Rectal smooth muscle tissue (tissue), 1 donor: ENCODE measurements around the gene LPAR1.

Experiments
- H3K27ac ChIP-seq: one replicate; pipeline ENCODE4 v1.7.0; 2013; ENCODE audit warnings: low read depth, low read length, inconsistent platforms
- H3K27me3 ChIP-seq: one replicate; pipeline ENCODE4 v1.7.0; 2013; ENCODE audit warnings: low read length; ENCODE audit not compliant: control insufficient read depth, insufficient read depth
- H3K36me3 ChIP-seq: one replicate; pipeline ENCODE4 v1.7.0; 2013; ENCODE audit warnings: low read length; ENCODE audit not compliant: control insufficient read depth, insufficient read depth
- H3K4me1 ChIP-seq: one replicate; pipeline ENCODE4 v1.7.0; 2013; ENCODE audit warnings: low read length; ENCODE audit not compliant: control insufficient read depth, insufficient read depth
- H3K4me3 ChIP-seq: one replicate; pipeline ENCODE4 v1.7.0; 2013; ENCODE audit warnings: low read length
- H3K9ac ChIP-seq: one replicate; pipeline ENCODE4 v1.7.0; 2013; ENCODE audit warnings: low read length

The LPAR1 gene

GRCh38 chr9:110894731-110895130 lies 143.5 kb downstream of the LPAR1 start:
- no peak overlapping the region for H3K27ac ChIP-seq
- H3K4me3 ChIP-seq = no peak overlapping the region
- H3K36me3 ChIP-seq = no peaks in the 10 kb centered on the region
- no peak overlapping the region for H3K9ac ChIP-seq
- no peaks in the 10 kb centered on the region for H3K4me1 ChIP-seq
- H3K27me3 ChIP-seq = no peaks in the 10 kb centered on the region

- Histone ChIP-seq H3K27me3 (no peaks in the 10 kb centered on the region), H3K4me3 (no peak overlapping the region), H3K4me1 (no peaks in the 10 kb centered on the region), H3K9ac (no peak overlapping the region), H3K36me3 (no peaks in the 10 kb centered on the region), H3K27ac (no peak overlapping the region)
These were observed 145.6 kb downstream of the LPAR1 start for GRCh38 chr9:110892689-110893088.

- Histone ChIP-seq H3K4me3 (no peak overlapping the region), H3K9ac (no peak overlapping the region), H3K4me1 (no peaks in the 10 kb centered on the region), H3K27ac (no peak overlapping the region), H3K36me3 (no peaks in the 10 kb centered on the region), H3K27me3 (no peaks in the 10 kb centered on the region)
These were observed 146.5 kb downstream of the LPAR1 start for GRCh38 chr9:110891760-110892159.

GRCh38 chr9:110890416-110890815 lies 147.9 kb downstream of the LPAR1 start:
- Histone ChIP-seq H3K36me3 (no peaks in the 10 kb centered on the region), H3K27ac (no peak overlapping the region), H3K9ac (no peak overlapping the region), H3K27me3 (no peaks in the 10 kb centered on the region), H3K4me3 (no peak overlapping the region), H3K4me1 (no peaks in the 10 kb centered on the region)

- no peak overlapping the region for H3K9ac ChIP-seq
- H3K4me1 ChIP-seq = no peaks in the 10 kb centered on the region
- H3K27ac ChIP-seq = no peak overlapping the region
- no peaks in the 10 kb centered on the region for H3K36me3 ChIP-seq
- H3K4me3 ChIP-seq = no peak overlapping the region
- H3K27me3 ChIP-seq = no peaks in the 10 kb centered on the region
These were observed 151.0 kb downstream of the LPAR1 start for GRCh38 chr9:110887276-110887675.

- Histone ChIP-seq H3K4me3 (no peak overlapping the region), H3K36me3 (no peaks in the 10 kb centered on the region), H3K4me1 (no peaks in the 10 kb centered on the region), H3K27ac (no peak overlapping the region), H3K9ac (no peak overlapping the region), H3K27me3 (no peaks in the 10 kb centered on the region)
These were observed 151.4 kb downstream of the LPAR1 start for GRCh38 chr9:110886832-110887231.

- no peaks in the 10 kb centered on the region for H3K27me3 ChIP-seq
- no peak overlapping the region for H3K9ac ChIP-seq
- no peak overlapping the region for H3K4me3 ChIP-seq
- H3K36me3 ChIP-seq = no peaks in the 10 kb centered on the region
- peaks cover 3% of the 10 kb centered on the region for H3K4me1 ChIP-seq
- no peak overlapping the region for H3K27ac ChIP-seq
These were observed 158.1 kb downstream of the LPAR1 start for GRCh38 chr9:110880189-110880588.

- H3K4me3 ChIP-seq = no peak overlapping the region
- no peaks in the 10 kb centered on the region for H3K27me3 ChIP-seq
- no peak overlapping the region for H3K9ac ChIP-seq
- H3K4me1 ChIP-seq = peaks cover 3% of the 10 kb centered on the region
- no peaks in the 10 kb centered on the region for H3K36me3 ChIP-seq
- H3K27ac ChIP-seq = no peak overlapping the region
These were observed 160.9 kb downstream of the LPAR1 start for GRCh38 chr9:110877374-110877773.

- H3K27ac ChIP-seq = no peak overlapping the region
- H3K4me3 ChIP-seq = no peak overlapping the region
- H3K36me3 ChIP-seq = no peaks in the 10 kb centered on the region
- no peak overlapping the region for H3K9ac ChIP-seq
- H3K4me1 ChIP-seq = peaks cover 3% of the 10 kb centered on the region
- no peaks in the 10 kb centered on the region for H3K27me3 ChIP-seq
These were observed 161.3 kb downstream of the LPAR1 start for GRCh38 chr9:110876929-110877328.

- Histone ChIP-seq H3K4me3 (no peak overlapping the region), H3K36me3 (no peaks in the 10 kb centered on the region), H3K27me3 (no peaks in the 10 kb centered on the region), H3K27ac (no peak overlapping the region), H3K4me1 (peaks cover 3% of the 10 kb centered on the region), H3K9ac (no peak overlapping the region)
These were observed 163.2 kb downstream of the LPAR1 start for GRCh38 chr9:110874963-110875674.

GRCh38 chr9:110872920-110873319 lies 165.3 kb downstream of the LPAR1 start:
- Histone ChIP-seq H3K9ac (no peak overlapping the region), H3K27me3 (no peaks in the 10 kb centered on the region), H3K4me3 (no peak overlapping the region), H3K27ac (no peak overlapping the region), H3K4me1 (no peaks in the 10 kb centered on the region), H3K36me3 (no peaks in the 10 kb centered on the region)

GRCh38 chr9:110871736-110872135 lies 166.5 kb downstream of the LPAR1 start:
- H3K4me3 ChIP-seq = no peak overlapping the region
- no peaks in the 10 kb centered on the region for H3K4me1 ChIP-seq
- H3K27ac ChIP-seq = no peak overlapping the region
- no peaks in the 10 kb centered on the region for H3K27me3 ChIP-seq
- no peaks in the 10 kb centered on the region for H3K36me3 ChIP-seq
- no peak overlapping the region for H3K9ac ChIP-seq

- no peak overlapping the region for H3K27ac ChIP-seq
- no peak overlapping the region for H3K9ac ChIP-seq
- H3K36me3 ChIP-seq = no peaks in the 10 kb centered on the region
- H3K4me1 ChIP-seq = no peaks in the 10 kb centered on the region
- no peaks in the 10 kb centered on the region for H3K27me3 ChIP-seq
- no peak overlapping the region for H3K4me3 ChIP-seq
These were observed 168.3 kb downstream of the LPAR1 start for GRCh38 chr9:110869931-110870330.
